HG03354 (cell line): Measurements from ENCODE around the gene ZFR.
"Not testable (repeated sequence)": the region's sequence is repeated elsewhere in the genome, so short reads cannot be mapped to it uniquely, and the experiment has no call there.

Source experiments
- ATAC-seq: cut with Tn5 transposase; IDR thresholded peaks from one replicate; pipeline ENCODE4 v1.9.1; 2021; ENCODE audit warnings: mild to moderate bottlenecking; ENCODE audit not compliant: unreplicated experiment, poor library complexity, severe bottlenecking

The ZFR gene

GRCh38 chr5:32369542-32370155 lies 74.9 kb downstream of the ZFR start:
- ATAC-seq = no peak

DNA sequence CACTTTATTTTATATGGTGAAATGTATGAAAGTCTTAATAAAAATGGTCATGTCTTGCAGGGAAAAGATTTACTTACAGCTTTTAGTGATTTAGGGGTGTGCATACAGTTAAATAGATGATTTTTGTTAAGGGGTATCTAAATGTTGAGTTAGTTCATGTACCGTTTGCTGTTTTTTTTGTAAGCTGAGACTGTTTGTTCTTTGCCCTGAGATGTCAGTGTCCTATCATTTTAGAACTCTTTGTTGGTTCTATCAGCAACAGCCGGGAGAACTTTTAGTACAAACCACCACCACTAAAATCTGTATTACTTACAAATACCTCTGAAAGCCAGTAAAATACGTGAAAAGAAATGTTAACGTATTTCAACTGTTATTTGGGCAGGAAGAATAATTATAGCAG lies 75.5 kb downstream of the ZFR start:
- no peak for ATAC-seq

DNA sequence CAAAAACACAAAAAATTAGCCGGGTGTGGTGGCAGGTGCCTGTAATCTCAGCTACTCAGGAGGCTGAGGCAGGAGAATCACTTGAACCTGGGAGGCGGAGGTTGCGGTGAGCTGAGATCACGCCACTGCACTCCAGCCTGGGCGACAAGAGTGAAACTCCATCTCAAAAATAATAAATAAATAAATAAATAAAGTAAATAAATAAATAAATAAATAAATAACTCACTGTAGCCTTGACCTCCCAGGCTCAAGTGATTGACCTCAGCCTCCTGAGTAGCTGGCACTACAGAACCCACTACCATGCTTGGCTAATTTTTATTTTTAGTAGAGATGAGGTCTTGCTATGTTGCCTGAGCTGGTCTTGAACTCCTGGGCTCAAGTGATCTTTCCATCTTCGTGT lies 77.3 kb downstream of the ZFR start:
- not testable (repeated sequence) for ATAC-seq

- no peak for ATAC-seq
Observed at GRCh38 chr5:32365623-32366022, 78.9 kb downstream of the ZFR start.

DNA sequence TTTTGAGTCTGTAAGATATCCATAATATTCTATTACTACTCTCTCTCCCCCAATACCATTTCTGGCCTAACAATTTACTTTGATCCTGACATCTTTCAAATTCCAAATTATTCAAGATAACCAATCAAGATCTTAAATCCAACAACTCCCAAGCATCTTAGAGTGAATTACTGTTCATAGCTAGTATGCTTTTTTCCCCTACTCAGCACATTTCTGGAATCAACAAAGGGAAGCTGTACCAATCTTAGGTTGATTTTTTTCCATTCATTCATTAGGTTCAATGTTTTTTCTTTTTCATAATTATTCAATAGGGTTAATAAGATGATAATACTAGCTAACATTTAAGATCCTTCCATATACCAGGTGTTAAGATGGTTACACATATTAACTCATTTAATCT lies 81.5 kb downstream of the ZFR start:
- ATAC-seq = no peak

DNA sequence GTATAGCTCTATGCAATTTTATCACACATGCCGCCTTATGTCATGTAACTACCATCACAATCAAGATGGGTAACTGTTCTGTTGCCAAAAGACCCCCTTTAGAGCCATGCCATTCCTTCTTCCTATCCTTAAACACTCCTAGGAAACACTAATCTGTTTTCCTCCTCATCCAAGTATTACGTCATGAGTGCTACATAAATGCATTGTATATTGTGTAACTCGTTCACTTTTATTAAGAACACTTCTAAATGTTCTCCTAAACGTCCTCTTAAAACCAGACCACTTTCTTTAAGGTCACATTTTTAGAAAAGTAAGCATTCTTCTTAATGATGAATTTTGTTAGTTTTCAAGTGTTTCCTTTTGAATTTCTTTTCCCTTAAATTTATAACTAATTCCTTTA lies 82.0 kb downstream of the ZFR start:
- no peak for ATAC-seq

GRCh38 chr5:32360906-32361305 lies 83.6 kb downstream of the ZFR start:
- no peak for ATAC-seq

- ATAC-seq = no peak
Observed at GRCh38 chr5:32358611-32359010, 85.9 kb downstream of the ZFR start.

- ATAC-seq = no peak
Observed at GRCh38 chr5:32357658-32358057, 86.9 kb downstream of the ZFR start.

DNA sequence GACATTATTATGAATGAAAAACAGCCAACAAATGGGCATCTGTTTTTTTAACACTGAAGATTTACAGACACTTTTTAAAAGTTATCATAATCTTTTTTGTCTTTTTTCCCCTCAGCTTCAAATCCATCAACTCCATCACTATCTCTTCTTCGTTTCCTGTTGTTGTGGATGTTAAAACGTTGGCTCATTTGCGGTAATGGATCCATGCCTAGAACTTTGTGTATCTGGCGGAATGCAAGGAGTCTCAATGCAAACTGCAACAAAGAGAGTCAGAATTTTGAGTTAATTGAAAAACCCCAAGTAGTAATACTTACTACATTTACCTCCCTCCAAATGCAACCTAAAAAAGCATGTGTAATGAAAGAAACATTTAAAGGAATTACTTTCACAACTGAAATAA lies 88.9 kb downstream of the ZFR start:
- ATAC-seq = no peak

DNA sequence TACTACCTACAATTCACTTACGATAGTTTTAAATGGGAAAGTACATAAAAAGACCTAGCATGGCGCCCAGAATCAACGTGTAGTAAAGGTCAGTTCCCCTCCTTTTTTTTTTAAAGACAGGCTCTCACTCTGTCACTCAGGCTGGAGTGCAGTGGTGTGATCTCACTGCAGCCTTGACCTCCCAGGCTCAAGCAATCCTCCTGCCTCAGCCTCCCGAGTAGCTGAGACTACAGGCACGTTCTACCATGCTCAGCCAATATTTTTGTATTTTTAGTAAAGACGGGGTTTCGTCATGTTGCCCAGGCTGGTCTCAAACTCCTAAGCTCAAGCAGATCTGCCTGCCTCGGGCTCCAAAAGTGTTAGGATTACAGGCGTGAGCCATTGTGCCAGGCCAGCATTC lies 91.1 kb downstream of the ZFR start:
- ATAC-seq = no peak

GRCh38 chr5:32352685-32353084 lies 91.9 kb downstream of the ZFR start:
- no peak for ATAC-seq

GRCh38 chr5:32346869-32347268 lies 97.7 kb downstream of the ZFR start:
- no peak for ATAC-seq

- ATAC-seq = no peak
Observed at GRCh38 chr5:32343058-32343672, 101.4 kb downstream of the ZFR start.

DNA sequence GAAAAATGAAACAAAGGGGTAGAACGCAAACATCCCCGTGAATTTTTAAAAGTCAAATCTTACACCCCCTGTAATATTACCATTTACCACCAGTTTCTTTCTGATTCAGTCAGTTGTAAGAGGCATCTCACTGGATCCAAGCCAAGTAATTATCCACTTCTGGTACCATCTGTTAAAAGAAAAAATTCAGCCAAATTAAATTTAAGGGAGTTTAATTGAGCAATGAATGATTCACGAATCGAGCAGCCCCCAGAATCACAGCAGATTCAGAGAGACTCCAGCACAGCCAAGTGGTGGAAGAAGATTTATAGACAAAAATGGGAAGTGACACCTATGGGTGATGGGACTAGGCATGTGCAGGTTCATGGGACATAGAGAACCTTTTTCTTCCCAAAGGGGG lies 101.9 kb downstream of the ZFR start:
- ATAC-seq = no peak

- no peak for ATAC-seq
Observed at GRCh38 chr5:32339878-32340277, 104.7 kb downstream of the ZFR start.

GRCh38 chr5:32339198-32339597 lies 105.3 kb downstream of the ZFR start:
- no peak for ATAC-seq

DNA sequence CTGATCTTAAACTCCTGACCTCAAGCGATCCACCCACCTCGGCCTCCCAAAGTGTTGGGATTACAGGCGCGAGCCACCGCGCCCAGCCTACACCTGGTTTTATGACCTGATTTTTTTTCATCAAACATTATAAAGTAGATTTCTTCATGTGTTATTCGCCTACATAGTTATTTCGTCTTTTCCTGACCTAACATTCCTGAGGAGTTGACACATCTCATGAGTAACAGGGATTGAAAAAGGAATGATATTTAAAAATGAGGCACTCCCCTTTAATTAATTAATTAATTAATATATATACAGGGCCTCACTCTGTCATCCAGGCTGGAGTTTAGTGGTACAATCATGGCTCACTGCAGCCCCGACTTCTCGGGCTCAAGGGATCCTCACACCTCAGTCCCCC lies 111.6 kb downstream of the ZFR start:
- no peak for ATAC-seq

- ATAC-seq = no peak
Observed at GRCh38 chr5:32332361-32332760, 112.2 kb downstream of the ZFR start.

DNA sequence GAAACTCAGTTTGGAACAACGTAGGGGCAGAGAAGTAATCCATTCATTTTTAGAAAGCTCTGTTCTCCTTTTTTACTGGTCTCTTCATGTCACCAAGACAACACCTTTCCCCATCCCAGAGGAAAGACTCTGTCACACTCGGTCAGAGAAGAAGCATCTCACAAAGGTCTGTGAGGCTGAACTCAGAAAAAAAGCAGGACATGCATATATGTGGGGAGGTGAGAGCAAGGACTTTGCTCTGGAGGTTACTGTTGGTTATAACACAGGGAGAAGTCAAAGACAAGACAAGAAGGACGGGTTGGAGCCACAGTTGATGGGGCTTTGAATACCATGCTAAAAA lies 112.6 kb downstream of the ZFR start:
- no peak for ATAC-seq

DNA sequence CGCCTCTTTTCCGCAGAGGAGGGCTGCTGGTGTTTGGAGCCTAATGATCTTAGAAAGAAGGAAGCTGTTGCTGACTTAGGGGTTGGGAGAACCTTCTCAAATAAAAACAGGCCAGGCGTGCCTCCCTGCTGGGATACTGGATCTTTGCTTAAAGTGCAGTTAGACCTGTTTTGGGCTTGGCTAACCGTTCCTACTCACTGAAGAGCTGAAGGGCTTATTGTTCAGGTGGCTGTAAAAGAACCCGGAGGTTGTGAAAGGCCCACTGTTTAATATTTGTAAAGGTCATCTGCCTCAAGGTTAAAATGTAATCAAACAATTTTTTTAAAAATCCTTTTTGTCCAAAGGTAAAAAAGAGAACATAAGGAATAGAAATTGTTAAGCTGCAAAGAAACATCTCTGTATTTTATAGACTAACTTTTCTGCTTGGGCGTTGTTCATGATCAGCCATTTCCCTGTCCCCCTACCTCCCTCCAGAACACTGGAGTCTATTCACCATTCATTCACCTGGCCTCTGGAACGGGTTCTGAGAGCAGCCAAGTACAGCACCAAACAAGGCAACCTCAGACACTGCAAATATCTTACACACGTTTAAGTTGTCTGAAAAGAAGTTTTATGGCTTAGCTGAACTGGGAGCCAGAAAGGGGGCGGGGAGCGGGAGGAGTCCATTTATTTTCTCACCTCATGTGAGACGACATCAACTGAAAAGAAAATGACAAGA lies 113.2 kb downstream of the ZFR start:
- ATAC-seq = no peak
